ENCODE results near the gene ACTR3C.

Gene ACTR3C

DNA sequence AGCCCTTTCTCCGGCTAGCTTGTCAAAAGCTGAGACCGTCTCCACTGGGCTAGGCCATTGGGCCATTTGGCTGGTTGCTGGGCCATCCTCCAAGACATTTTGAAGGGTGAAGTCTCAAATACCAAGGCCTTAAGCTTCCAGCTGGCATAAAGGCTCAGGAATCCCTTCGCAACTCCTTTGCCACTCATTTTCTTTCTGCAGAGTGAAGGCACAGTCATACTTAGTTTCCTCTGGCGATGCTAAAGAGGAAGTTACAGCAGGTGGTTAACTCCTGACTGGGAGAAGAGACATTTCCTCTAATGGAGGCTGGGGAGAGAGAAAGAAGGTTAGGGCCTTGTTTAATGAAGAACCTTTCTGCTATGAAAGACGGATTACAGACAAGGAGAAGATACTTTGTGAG is 40.5 kb upstream of the ACTR3C start:
- TF ChIP-seq, protein P1, sequence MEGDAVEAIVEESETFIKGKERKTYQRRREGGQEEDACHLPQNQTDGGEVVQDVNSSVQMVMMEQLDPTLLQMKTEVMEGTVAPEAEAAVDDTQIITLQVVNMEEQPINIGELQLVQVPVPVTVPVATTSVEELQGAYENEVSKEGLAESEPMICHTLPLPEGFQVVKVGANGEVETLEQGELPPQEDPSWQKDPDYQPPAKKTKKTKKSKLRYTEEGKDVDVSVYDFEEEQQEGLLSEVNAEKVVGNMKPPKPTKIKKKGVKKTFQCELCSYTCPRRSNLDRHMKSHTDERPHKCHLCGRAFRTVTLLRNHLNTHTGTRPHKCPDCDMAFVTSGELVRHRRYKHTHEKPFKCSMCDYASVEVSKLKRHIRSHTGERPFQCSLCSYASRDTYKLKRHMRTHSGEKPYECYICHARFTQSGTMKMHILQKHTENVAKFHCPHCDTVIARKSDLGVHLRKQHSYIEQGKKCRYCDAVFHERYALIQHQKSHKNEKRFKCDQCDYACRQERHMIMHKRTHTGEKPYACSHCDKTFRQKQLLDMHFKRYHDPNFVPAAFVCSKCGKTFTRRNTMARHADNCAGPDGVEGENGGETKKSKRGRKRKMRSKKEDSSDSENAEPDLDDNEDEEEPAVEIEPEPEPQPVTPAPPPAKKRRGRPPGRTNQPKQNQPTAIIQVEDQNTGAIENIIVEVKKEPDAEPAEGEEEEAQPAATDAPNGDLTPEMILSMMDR (IDR thresholded peaks at IDR 0.05; ENCODE audit: borderline replicate concordance, insufficient read depth, low read depth, low read length), result no peak
- H3K4me3 ChIP-seq (ENCODE audit: low read depth, low read length), result no peak overlapping the region

DNA sequence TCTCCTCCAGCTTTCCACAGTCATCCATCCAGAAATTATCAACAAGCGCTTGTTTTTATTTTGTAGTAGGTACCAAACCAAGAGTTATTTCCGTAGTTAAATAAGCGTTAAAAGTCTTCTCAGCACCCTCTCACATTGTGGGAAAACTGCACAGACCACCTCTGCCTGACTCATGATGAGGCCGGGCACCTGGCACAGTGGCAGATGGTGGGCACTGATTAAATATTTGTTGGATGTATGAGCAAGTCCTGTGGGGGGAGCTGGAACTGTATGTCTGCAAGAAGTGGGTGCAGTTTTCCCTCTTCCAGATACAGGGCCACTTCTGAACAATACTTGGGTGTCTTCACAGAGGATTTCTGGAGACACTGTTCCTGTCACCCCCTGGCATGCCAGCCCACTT is 40.0 kb upstream of the ACTR3C start:
- no peak overlapping the region for H3K4me3 ChIP-seq (ENCODE audit: low read depth, low read length)
- TF ChIP-seq, protein P1 (IDR thresholded peaks at IDR 0.05; ENCODE audit: borderline replicate concordance, insufficient read depth, low read depth, low read length), result no peak

DNA sequence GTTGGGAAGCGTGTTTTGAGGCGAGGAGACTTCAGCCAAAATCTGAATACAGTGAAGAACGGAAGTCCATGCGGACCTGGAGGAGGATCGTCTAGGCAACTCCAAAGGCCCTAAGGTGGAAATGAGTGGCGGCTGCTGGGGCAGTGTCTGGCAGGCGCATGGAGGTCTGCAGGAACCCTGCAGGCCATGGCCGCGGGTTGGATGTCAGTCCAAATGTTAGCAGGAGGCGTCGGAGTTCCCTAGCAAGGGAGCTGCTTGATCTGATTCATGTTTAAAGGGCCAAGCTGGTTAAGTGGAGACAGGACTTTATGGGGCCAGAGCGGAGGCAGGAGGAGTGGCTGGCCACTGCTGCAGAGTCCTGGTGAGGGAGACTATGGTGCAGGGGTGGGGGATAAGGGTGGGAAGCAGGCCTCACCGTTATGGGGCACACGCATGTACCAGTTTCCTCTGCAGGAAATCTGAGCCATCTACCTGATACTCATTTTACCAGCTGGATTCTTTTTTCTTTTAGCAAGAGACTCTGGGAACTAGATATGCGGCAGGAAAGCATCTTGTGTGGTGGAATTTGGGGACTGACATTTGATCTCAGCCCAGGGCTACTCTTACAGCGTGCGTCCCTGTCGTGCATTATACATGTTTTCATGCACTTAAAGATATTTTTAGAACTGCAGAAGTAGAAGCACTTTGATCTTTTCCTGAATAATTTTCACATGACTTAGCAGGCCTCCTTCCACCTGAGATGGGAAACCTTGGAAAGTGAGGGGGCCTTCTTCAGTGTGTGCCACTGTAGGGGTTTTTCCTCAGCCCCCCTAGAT is 38.7 kb upstream of the ACTR3C start:
- no peak overlapping the region for H3K4me3 ChIP-seq (ENCODE audit: low read depth, low read length)
- TF ChIP-seq, protein P1 (IDR thresholded peaks at IDR 0.05; ENCODE audit: borderline replicate concordance, insufficient read depth, low read depth, low read length), result no peak

DNA sequence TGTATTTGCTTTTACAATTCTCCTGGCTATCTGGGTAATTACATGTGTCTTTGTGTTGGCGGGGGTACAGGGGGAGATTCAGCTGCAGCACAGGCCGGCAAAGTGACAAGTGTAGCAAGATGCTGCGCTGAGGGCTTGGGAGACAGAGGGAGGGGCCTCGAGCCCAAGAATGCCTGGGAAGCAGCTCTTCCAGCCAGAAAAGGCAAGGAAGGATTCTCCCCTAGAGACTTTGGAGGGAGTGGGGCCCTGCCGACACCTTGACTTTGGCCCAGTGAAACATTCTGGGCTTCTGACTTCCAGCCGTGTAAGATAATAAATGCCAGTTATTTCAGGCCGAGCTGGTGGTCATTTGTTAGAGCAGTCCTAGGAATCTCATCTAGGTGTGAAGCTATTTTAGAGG is 38.1 kb upstream of the ACTR3C start:
- TF ChIP-seq, protein P1 (IDR thresholded peaks at IDR 0.05; ENCODE audit: borderline replicate concordance, insufficient read depth, low read depth, low read length), result no peak
- no peak overlapping the region for H3K4me3 ChIP-seq (ENCODE audit: low read depth, low read length)

DNA sequence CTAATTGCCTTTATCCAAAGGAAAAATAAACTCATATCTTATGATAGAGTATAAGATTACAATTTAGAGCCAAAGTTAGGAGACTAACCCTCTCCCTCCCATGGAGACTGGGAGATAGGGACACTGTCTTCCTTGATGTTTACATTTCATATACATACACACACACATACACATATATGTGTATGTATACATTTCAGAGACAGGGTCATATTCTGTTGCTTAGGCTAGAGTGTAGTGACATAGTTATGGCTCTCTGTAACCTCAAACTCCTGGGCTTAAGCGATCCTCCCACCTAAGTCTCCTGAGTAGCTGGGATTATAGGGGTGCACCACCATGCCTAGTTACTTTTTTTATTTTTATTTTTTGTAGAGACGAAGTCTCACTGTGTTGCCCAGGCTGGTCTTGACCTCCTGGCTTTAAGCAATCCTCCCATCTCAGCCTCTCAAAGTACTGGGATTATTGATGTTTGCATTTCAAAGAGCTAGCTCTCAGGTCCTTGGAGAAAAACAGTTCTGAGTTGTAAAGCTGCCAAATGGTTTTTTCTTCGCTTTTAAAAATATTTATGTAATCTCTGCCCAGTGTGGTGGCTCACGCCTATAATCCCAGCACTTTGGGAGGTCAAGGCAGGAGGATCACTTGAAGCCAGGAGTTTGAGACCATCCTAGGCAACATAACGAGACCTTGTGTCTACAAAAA is 37.2 kb upstream of the ACTR3C start:
- no peak overlapping the region for H3K4me3 ChIP-seq (ENCODE audit: low read depth, low read length)
- TF ChIP-seq, protein P1 (IDR thresholded peaks at IDR 0.05; ENCODE audit: borderline replicate concordance, insufficient read depth, low read depth, low read length), result no peak

DNA sequence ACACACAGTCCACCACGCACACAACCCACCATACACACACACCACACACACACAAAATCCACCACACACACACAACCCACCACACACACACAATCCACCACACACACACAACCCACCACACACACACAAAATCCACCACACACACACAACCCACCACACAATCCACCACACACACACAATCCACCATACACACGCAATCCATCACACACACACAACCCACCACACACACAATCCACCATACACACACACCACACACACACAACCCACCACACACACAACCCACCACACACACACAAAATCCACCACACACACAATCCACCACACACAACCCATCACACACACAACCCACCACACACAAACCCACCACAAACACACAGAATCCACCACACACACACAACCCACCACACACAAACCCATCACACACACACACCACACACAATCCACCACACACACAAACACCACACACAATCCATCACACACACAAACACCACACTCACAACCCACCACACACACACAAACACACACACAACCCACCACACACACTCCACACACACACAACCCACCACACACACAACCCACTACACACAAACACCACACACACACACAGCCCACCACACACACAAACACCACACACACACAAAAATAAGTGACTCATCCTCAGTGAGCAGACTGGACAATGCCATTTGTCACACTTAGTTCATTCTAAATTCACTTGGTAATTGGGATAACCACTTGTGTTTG is 36.4 kb upstream of the ACTR3C start:
- H3K4me3 ChIP-seq (ENCODE audit: low read depth, low read length), result no peak overlapping the region
- TF ChIP-seq, protein P1 (IDR thresholded peaks at IDR 0.05; ENCODE audit: borderline replicate concordance, insufficient read depth, low read depth, low read length), result no peak
